Central memory CD4-positive, alpha-beta T cell (primary cell): ENCODE results near the gene PLEKHA5.
"Not testable (repeated sequence)": the region's sequence is repeated elsewhere in the genome, so short reads cannot be mapped to it uniquely, and the experiment has no call there.

ENCODE experiments used
- DNase-seq: peaks from one replicate; pipeline ENCODE4 v3.0.0; 2022

The PLEKHA5 gene

DNA sequence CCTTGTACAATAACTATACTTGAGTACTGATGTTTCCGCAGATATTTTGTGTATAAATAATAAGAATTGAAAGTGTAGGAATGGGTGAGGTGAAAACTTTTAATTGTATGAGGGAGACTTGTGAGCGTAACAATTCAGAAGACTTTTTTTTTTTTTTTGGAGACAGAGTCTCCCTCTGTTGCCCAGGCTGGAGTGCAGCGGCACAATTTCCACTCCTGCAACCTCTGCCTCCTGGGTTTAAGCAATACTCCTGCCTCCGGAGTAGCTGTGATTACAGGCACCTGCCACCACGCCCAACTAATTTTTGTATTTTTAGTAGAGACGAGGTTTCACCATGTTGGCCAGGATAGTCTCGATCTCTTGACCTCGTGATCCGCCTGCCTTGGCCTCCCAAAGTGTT is 40.8 kb downstream of the PLEKHA5 start:
- not testable (repeated sequence) for DNase-seq

- no peak for DNase-seq
Observed at GRCh38 chr12:19171731-19172130, 42.2 kb downstream of the PLEKHA5 start.

DNA sequence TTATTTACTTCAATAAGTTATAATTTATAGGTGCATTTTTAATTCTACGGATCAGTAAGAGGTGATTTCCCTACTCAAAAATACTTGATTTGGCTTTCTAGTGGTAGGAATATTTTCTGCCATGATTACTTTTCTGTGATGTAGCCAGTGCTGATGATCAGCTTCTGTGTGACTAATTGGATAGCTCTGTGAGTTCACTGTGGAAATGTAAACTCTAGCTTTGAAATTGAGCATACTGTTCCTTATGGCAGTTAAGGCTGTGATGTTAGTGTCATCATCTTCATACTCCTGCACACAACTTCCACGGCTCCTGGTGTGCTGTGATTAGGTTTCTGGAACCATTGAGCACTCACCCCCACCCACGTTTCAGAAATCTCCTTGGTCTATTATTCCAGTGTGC is 48.2 kb downstream of the PLEKHA5 start:
- DNase-seq, result no peak

DNA sequence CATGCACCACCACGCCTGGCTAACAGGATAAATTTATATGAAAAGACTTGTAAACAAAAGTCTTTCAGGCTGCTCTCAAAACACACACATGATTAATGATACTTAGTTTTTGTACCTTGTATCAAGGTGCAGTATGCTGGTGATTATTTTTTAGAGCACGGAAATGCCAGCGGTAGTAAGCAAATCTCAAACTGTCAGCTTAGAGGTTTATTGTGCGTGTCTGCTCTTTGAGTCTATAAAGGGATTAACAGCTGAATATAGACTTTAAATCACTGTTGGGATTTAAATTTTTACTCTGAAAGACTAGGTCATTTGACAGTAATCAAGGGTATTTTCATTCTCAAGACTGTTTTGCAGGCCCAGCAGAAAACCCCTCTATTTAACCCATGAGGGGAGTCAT is 50.5 kb downstream of the PLEKHA5 start:
- DNase-seq, result no peak

GRCh38 chr12:19181666-19182426 is 52.3 kb downstream of the PLEKHA5 start:
- DNase-seq, result no peak

DNA sequence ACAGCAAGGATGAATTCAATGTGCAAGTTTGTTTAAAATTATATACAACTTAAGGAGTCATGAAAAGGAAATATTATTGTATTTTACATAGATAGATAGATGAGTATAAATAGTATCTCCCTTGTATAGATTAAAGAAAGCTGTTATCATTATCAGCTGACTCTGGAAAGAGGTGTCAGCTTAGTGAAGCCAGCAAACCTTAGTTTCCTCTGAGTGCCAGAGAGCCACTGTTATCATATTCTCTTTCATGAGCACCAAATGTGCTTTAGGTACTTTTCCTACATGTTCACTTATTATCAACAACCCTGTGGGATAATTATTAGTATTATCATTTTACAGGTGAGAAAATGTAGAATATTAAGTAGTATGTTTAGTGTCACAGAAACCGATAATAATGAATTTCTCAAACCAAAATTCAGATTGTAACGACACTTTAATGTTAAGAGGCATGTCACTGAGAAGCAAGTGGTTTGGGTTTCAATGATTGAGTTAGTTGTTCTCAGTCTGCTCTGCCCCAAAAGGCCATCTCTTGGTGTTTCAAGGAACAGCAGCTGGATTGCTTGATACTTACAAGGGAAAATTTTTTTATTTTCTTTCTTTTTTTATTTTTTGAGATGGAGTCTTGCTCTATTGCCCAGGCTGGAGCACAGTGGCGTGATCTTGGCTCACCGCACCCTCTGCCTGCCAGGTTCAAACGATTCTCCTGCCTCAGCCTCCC is 53.7 kb downstream of the PLEKHA5 start:
- no peak for DNase-seq

- DNase-seq, result no peak
Observed at GRCh38 chr12:19185262-19185929, 55.9 kb downstream of the PLEKHA5 start.

DNA sequence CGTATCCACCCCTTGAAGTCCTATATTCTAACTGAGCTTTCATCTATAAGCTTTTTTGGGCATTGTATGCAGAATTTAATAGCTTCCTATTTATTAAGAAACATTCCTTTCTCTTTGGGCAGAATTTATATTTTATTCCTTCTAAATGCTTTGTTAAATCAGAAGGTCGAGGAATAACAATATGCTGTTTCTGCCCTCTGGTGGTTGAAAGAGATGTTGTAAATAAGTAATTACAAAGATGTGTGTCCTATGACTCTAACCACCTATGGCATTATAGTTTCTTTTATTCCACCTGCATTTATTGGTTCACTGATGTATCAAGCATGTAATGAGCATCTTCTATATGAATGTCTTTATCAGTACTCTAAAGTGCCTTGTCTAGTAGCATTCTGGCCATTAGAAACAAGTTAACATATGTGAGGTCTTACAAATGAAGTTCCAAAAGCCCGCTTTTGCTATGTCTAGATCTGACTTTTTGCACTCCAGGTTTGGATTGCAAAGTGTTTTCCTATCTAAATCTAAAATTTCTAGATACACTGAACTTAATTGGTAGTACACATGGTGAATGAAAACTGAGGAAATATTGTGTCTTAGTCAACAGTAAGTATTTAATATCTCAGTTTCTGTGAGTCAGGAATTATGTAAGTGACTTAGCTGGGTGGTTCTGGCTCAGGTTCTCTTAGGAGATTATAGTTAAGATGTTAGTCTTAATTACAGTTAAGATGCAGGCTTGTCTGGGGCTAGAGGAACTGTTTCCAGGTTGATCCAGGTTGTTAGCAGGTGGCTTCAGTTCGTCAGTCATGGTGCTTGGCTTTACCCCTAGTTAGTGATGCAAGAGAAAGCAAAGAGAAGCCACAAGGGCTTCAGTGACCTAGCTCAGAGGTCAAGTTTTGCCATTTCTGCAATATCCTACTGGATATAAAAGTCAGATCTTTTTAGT is 57.5 kb downstream of the PLEKHA5 start:
- DNase-seq, result peak; percentile 4

DNA sequence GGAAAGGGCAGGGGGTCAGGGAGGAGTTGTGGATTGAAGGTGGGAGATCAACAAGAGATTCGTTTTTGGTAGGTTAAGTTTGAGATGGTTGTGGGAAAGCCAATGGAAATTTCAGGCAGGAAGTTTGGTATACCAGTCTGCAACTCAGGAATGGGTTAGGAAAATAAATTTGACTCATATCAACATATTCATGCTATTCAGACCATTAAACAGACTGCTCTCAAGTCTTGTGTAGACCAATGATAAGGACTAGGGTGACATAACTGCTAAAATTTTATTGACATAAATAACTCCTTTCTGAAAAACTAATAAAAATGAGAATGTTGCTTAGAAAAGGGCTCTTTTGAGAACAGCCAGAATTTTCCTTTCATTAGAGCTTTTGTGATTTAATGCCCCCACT is 60.0 kb downstream of the PLEKHA5 start:
- no peak for DNase-seq

GRCh38 chr12:19190292-19191031 is 60.9 kb downstream of the PLEKHA5 start:
- no peak for DNase-seq

GRCh38 chr12:19191089-19191488 is 61.6 kb downstream of the PLEKHA5 start:
- no peak for DNase-seq

DNA sequence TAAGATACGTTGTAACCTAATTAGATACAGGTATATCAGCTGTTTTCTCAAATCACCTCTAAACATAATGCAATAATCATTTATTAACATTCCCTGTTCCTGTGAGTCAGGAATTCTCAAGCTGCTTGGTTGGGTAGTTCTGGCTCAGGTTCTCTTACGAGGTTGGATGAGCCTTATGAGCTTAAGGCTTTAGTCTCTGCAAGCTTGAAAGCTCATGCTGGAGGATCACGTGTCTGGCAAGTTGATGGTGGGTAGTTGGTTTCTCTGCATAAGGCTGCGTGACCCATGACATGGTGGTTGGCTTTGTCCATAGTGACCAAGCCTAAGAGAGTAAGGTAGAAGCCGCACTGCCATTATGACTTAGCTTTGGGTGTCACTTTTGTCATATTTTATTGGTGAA is 62.0 kb downstream of the PLEKHA5 start:
- DNase-seq, result no peak

DNA sequence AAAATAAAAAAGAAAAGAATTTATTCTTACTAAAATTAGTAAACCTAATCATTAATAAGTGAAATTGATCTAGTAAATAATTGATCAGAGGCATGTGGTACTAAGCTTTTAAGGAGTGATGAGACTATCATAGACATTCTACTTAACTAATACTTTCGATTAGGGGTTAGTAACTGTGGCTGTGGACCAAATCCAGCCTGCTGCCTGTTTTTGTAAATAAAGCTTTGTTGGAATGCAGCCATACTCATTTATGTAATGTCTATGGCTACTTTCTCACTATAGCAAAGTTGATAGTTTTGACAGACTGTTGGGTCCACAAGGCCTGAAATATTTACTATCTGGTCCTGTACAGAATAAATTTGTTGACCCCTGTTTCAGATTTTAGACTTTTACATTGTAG is 63.2 kb downstream of the PLEKHA5 start:
- no peak for DNase-seq

DNA sequence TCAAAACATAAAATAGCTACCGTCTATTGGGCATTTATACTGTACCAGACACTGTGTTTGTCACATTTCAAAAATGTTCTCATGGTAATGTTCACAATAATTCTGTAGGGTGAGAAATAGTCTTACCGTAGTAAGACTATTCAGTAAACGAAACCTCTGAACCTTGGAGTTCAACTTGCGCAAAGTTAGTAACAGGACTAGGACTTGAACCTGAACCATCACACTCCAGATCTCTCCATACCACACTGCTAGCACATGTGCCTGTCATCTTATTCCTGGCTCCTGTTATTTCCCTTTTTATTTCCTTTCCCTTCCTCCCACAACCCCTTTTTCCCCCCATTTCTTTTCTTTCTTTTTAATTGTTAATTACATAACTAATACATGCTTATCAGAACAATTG is 65.4 kb downstream of the PLEKHA5 start:
- DNase-seq, result no peak

DNA sequence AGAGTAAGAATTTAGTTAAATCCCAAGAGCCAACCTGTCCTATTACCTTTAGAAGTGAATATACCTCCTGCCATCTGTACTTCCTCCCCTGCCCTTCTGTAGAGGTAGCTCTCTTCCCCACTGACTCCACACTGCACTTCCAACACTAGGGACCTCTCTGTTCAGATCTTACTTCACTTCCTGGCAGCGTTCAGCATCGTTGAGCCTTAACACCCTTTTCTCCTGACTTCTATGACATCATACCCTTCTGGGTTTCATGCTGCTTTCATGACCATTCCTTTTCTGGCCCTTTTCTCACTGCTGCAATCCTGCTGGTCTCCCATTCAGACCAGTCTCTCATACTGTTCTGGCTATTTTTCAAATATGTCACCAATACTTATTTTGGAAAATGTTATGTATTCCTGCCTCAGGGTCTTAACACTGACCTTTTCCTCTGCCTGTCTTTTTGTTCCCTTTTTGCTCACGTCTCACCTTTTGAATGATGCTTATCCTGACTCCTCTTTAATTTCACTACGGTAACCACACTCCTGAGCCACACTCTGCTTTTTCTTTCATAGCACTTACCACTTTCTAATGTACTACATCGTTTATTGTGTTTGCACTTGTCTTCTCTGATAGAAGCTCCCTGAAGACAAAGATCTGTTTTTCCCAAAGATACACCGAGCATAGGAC is 67.6 kb downstream of the PLEKHA5 start:
- DNase-seq, result no peak

DNA sequence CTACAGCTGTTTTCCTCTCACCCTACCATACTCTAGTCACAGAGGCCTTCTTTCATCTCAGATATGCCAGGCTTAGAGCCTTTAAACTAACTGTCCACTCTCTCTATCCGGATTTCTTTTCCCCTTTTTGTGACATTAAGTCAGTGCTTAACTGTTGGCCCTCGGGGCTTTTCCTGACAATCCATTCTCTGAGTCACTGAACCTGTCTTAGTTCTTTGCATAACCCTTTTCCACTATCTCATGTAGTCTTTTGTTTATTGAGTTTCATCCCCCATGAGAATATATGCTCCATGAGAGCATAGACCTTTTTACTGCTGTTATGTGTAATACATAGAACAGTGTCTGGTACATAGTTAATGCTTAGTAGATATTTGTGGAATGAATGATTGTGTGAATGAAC is 68.7 kb downstream of the PLEKHA5 start:
- no peak for DNase-seq

DNA sequence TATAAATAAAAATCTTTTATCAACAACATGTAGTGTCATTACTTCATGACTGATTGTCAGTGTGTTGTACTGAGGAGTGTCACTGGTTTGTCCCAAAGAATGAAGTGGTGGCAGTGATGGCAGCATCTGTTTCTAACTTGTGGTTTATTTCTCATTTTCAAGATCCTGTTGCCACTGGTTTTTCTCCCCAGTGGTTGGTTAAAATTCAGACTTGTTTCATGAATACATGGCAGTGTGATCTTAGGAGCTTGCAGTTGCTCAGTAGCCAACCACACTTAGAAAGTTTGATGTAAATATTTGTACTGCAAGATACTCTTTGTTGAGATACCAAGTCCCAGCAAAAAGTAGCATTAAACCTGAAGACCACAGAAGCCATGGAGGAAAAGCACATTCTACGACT is 69.8 kb downstream of the PLEKHA5 start:
- no peak for DNase-seq

- no peak for DNase-seq
Observed at GRCh38 chr12:19200261-19200660, 70.7 kb downstream of the PLEKHA5 start.

GRCh38 chr12:19201661-19202060 is 72.1 kb downstream of the PLEKHA5 start:
- no peak for DNase-seq

- DNase-seq, result no peak
Observed at GRCh38 chr12:19203013-19203412, 73.5 kb downstream of the PLEKHA5 start.
